ENCODE data around the gene TPST2. TPM values are rescaled to one million over a fixed set of nuclear protein-coding genes. Genes with fewer than 3 reads are reported as not detected.
A peak's percentile ranks its signal among the peaks of the same experiment; 100 is the strongest.

Gene TPST2
- polyA plus RNA-seq, 3 donors, result 62.8 to 83.8 (median 69.5) TPM

- H3K9me3 Mint-ChIP-seq, result no peaks in the 10 kb centered on the region
- Histone ChIP-seq H4K20me1 (ENCODE audit: insufficient read depth, low read length) (no peaks in the 10 kb centered on the region), H2AFZ (ENCODE audit: insufficient read depth, low read depth, low read length, poor library complexity, severe bottlenecking) (peak within 1 kb of the TSS; percentile 91), H3K4me3 (replicated peaks in 1 of 3; ENCODE audit: low read depth in 2 of 3, low read length in 3 of 3) (peak within 1 kb of the TSS; percentile 70 to 96 (median 88)), H3K4me2 (replicated peaks; ENCODE audit: extremely low read depth, low read length, poor library complexity, severe bottlenecking) (peak within 1 kb of the TSS; percentile 87), H3K79me2 (ENCODE audit: insufficient read depth, low read length) (peaks cover 57% of the 10 kb centered on the region), H3K4me1 (ENCODE audit: control insufficient read depth in 1 of 2, insufficient read depth in 2 of 2, low read length in 2 of 2) (peaks cover 54 to 59% of the 10 kb centered on the region in 2 donors), H3K9me3 (replicated peaks in 1 of 2; ENCODE audit: control insufficient read depth in 1 of 2, insufficient read depth in 1 of 2, low read length in 2 of 2) (no peaks in the 10 kb centered on the region), H3K27ac (ENCODE audit: low read depth in 1 of 2, low read length in 2 of 2) (peak within 1 kb of the TSS; percentile 76 to 98), H3K9ac (ENCODE audit: insufficient read depth, low read length, poor library complexity, severe bottlenecking) (peak within 1 kb of the TSS; percentile 96), H3K27me3 (ENCODE audit: control insufficient read depth in 2 of 2, insufficient read depth in 2 of 2, low read length in 2 of 2) (no peaks in the 10 kb centered on the region), H3K36me3 (replicated peaks in 1 of 2; ENCODE audit: control insufficient read depth in 1 of 2, insufficient read depth in 2 of 2, low read length in 2 of 2) (peaks cover 12 to 21% of the 10 kb centered on the region in 2 donors)
- no peaks in the 10 kb centered on the region for H3K27me3 Mint-ChIP-seq (ENCODE audit: low read depth in 3 of 3)
- TF ChIP-seq CTCF (IDR thresholded peaks at IDR 0.05), result no peak
- intact Hi-C loops (cut with micrococcal nuclease), result loop anchor here in 1 of 2 donors (5.0 kb wide), 2 partner anchors 51 to 109 kb away; partner anchors contain the start of gene TPST2
- DNase-seq, result peak; percentile 90 to 91 (median 91)
- H3K36me3 Mint-ChIP-seq, result peaks cover 16 to 22% of the 10 kb centered on the region in 2 donors
- H3K4me3 Mint-ChIP-seq, result peak within 1 kb of the TSS; percentile 83 to 94
- peaks cover 61% of the 10 kb centered on the region for H3K4me1 Mint-ChIP-seq
- WGBS (ENCODE audit: insufficient coverage), result under 1% methylated on average over 78 of the region's 85 CpGs
- H3K27ac Mint-ChIP-seq, result peak within 1 kb of the TSS; percentile 93 to 98 (median 97)
Measured at GRCh38 chr22:26483439-26484359, 106.2 kb downstream of the TPST2 start, which contains the start of the genes HPS4 and SRRD. Gene HPS4, minus strand, starts transcription at chr22:26483783. Its CDS starts 2,021 bp downstream, at chr22:26481762. Gene SRRD, plus strand, starts transcription at chr22:26483877. Its CDS starts 14 bp downstream, at chr22:26483891.

DNA sequence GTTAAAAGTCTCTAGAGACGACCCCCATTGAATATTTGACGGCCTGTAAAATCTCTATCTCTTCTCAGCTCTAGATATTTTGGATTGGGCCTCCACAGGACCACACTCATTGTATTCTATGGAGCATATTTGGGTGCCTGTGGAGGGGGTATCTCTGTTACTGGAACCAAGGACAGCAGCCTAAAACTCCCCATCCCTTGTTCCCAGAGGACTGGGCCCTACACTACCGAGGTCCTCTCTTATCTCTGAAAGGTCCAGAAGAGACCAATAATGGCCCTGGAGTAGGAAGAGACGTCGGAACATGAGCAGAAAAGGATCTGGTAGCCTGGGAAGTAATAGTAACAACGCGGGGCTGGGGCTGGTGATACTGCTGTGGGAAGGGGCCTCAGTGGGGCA lies 106.9 kb downstream of the TPST2 start:
- Histone ChIP-seq H3K79me2 (ENCODE audit: insufficient read depth, low read length) (peaks cover 64% of the 10 kb centered on the region), H4K20me1 (ENCODE audit: insufficient read depth, low read length) (no peaks in the 10 kb centered on the region), H3K4me3 (replicated peaks in 1 of 3; ENCODE audit: low read depth in 2 of 3, low read length in 3 of 3) (peak overlapping the region; percentile 70 to 96 (median 88)), H3K27me3 (ENCODE audit: control insufficient read depth in 2 of 2, insufficient read depth in 2 of 2, low read length in 2 of 2) (no peaks in the 10 kb centered on the region), H3K36me3 (replicated peaks in 1 of 2; ENCODE audit: control insufficient read depth in 1 of 2, insufficient read depth in 2 of 2, low read length in 2 of 2) (peaks cover 5 to 14% of the 10 kb centered on the region in 2 donors), H3K4me1 (ENCODE audit: control insufficient read depth in 1 of 2, insufficient read depth in 2 of 2, low read length in 2 of 2) (peaks cover 59 to 65% of the 10 kb centered on the region in 2 donors), H3K9ac (ENCODE audit: insufficient read depth, low read length, poor library complexity, severe bottlenecking) (peak overlapping the region; percentile 96), H3K4me2 (replicated peaks; ENCODE audit: extremely low read depth, low read length, poor library complexity, severe bottlenecking) (peak overlapping the region; percentile 87), H2AFZ (ENCODE audit: insufficient read depth, low read depth, low read length, poor library complexity, severe bottlenecking) (peak overlapping the region; percentile 91), H3K27ac (ENCODE audit: low read depth in 1 of 2, low read length in 2 of 2) (peak overlapping the region; percentile 75 to 98), H3K9me3 (replicated peaks in 1 of 2; ENCODE audit: control insufficient read depth in 1 of 2, insufficient read depth in 1 of 2, low read length in 2 of 2) (no peaks in the 10 kb centered on the region)
- peak overlapping the region; percentile 93 to 98 (median 97) for H3K27ac Mint-ChIP-seq
- no peak for TF ChIP-seq CTCF (IDR thresholded peaks at IDR 0.05)
- H3K4me3 Mint-ChIP-seq, result peak overlapping the region; percentile 83 to 94
- peaks cover 65% of the 10 kb centered on the region for H3K4me1 Mint-ChIP-seq
- intact Hi-C loops (cut with micrococcal nuclease), result loop anchor here in 1 of 2 donors (5.0 kb wide), 2 partner anchors 51 to 109 kb away; partner anchors contain the start of gene TPST2
- no peaks in the 10 kb centered on the region for H3K9me3 Mint-ChIP-seq
- WGBS (ENCODE audit: insufficient coverage), result 0% methylated on average over 4 of the region's 7 CpGs
- peaks cover 9 to 18% of the 10 kb centered on the region in 2 donors for H3K36me3 Mint-ChIP-seq
- DNase-seq, result no peak
- H3K27me3 Mint-ChIP-seq (ENCODE audit: low read depth in 3 of 3), result no peaks in the 10 kb centered on the region

Data from CD14-positive monocyte (primary cell).